Non-pigmented ciliary epithelial cell (primary cell): ENCODE results near the gene LRRC32.
"Not testable (repeated sequence)": the region's sequence is repeated elsewhere in the genome, so short reads cannot be mapped to it uniquely, and the experiment has no call there.

Experiments used
- DNase-seq: peaks from one replicate; pipeline ENCODE4 v3.0.0-alpha.2; 2010; ENCODE audit warnings: low read depth

LRRC32 gene

DNA sequence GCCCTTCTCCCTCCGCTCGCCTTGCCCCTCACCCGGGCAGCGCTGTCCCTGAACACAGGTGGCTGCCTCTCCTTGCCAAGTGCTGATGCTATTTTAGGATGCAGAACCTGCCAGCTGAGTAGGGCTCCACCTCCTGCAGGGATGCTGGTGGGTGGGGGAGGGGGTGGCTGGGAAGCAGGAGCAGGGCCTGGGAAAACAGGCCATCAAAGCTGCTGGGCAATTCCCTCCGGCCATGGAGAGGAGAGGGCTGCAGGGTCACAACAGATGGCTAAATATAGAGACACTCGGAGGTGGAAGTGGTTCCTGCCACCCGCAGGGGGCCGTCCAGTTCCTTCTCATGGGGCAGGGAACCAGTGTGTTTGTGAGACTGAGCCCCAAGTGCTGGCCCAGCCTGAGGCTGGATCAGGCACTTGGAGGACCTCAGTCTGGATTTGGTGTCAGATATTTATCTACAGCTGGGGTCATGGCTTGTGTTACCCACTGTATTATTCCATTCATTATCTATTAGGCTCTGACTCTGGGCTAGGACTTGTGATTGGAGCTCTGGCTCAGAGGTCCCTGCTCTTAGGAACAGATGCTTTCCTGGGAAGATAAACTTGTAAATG is 59.6 kb downstream of the LRRC32 start:
- no peak for DNase-seq

DNA sequence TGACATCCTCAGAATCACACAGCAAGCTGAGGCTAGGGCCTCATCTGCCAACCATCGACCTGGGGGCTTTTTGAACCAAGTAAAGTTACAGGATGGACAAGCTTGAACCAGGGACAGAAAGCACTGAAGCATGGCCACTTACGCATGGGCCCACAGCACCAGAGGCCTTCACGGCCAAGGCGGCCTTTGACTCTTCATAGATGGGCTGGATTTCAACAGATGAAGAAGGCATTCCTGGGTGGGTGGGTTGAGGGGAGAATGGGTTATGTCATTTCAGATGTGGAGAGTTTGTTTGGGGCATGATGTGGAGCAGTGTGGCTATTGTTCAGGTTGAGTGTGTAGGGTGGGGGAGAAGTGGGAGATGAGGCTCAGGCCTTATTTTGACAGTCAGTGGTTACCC is 60.2 kb downstream of the LRRC32 start:
- no peak for DNase-seq

DNA sequence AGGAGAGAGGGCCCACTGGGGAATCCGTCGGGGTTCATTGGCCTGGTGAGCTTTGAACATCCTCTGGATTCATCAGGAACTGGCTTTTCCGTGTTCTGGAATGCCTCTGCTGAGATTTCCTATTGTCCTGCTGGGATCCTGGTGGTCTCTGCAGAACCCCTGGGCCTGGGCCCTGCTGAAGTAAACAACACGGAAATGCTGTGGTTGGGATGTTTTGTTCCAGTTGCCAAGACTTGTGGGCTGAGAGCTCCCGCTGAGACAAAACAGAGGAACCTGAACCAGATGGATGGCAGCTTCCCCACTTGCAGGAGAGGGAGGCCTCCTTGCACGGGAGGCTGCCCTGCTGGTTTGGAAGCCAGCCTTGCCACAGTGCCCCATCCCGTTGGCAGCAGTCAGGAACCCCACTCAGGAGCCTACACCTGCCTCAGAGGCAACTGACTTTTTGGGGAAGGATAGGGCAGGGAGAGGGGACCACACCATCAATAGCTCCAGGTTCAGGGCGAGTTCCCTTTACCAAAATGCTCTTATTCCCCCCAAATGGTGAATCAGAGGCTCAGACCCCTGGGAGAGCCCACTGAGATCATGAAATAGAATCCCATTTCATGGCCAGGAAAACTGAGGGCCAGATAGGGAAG is 60.7 kb downstream of the LRRC32 start:
- no peak for DNase-seq

DNA sequence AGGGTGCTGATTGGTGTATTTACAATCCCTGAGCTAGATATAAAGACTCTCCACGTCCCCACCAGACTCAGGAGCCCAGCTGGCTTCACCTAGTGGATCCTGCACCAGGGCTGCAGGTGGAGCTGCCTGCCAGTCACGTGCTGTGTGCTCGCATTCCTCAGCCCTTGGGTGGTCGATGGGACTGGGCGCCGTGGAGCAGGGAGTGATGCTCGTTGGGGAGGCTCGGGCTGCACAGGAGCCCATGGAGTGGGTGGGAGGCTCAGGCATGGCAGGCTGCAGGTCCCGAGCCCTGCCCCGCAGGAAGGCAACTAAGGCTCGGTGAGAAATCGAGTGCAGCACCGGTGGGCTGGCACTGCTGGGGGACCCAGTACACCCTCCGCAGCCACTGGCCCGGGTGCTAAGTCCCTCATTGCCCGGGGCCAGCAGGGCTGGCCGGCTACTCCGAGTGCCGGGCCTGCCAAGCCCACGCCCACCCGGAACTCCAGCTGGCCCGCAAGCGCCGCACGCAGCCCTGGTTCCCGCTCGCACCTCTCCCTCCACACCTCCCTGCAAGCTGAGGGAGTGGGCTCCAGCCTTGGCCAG is 61.6 kb downstream of the LRRC32 start:
- DNase-seq = not testable (repeated sequence)

DNA sequence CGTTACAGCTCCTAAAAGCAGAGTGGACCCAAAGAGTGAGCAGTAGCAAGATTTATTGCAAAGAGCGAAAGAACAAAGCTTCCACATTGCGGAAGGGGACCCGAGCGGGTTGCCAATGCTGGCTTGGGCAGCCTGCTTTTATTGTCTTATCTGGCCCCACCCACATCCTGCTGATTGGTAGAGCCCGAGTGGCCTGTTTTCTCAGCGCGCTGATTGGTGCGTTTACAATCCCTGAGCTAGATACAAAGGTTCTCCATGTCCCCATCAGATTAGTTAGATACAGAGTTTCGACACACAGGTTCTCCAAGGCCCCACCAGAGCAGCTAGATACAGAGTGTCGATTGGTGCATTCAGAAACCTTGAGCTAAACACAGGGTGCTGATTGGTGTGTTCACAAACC is 62.3 kb downstream of the LRRC32 start:
- not testable (repeated sequence) for DNase-seq
